GM18858 (cell line): Measurements from ENCODE around the gene NRAP.

Experiments used
- ATAC-seq: cut with Tn5 transposase; IDR thresholded peaks from one replicate; pipeline ENCODE4 v1.9.1; 2021; ENCODE audit not compliant: unreplicated experiment

The NRAP gene

DNA sequence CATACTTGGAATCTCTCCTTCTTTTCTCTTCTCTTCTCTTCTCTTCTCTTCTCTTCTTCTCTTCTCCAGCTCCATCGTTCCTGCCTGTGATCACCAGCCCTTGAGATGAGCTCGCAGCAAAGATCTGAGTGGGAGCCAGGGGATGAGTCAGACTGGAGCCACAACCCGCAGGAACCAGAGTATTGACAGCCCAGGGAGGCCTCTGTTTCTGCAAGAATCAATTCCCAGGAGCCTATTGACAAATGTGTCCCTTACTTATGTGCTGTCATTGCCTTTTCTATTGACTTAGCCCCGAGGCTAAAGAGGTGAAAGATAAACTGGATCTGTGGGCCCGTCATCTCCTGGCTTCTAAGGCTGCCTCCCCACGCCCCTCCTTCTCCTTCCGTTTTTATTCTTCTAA, 124.1 kb downstream of the NRAP start:
- ATAC-seq, result no peak
